GM18951 (cell line): Measurements from ENCODE around the gene PIP4K2A.
"Not testable (repeated sequence)": the region's sequence is repeated elsewhere in the genome, so short reads cannot be mapped to it uniquely, and the experiment has no call there.

Experiments
- POLR2A ChIP-seq: IDR thresholded peaks from 4 replicates; pipeline ENCODE4 v1.6.1; 2011; ENCODE audit warnings: mild to moderate bottlenecking; ENCODE audit not compliant: insufficient read length, insufficient read depth; ENCODE audit errors: extremely low read depth
- in situ Hi-C: fragments of 300-500 bp; cut with MboI; formaldehyde crosslinking; loops from one replicate; pipeline ENCODE4 v1.12.0; 2022; ENCODE audit warnings: low sequenced_read_pairs, mixed read lengths, inconsistent platforms; ENCODE audit not compliant: unreplicated experiment

The PIP4K2A gene

DNA sequence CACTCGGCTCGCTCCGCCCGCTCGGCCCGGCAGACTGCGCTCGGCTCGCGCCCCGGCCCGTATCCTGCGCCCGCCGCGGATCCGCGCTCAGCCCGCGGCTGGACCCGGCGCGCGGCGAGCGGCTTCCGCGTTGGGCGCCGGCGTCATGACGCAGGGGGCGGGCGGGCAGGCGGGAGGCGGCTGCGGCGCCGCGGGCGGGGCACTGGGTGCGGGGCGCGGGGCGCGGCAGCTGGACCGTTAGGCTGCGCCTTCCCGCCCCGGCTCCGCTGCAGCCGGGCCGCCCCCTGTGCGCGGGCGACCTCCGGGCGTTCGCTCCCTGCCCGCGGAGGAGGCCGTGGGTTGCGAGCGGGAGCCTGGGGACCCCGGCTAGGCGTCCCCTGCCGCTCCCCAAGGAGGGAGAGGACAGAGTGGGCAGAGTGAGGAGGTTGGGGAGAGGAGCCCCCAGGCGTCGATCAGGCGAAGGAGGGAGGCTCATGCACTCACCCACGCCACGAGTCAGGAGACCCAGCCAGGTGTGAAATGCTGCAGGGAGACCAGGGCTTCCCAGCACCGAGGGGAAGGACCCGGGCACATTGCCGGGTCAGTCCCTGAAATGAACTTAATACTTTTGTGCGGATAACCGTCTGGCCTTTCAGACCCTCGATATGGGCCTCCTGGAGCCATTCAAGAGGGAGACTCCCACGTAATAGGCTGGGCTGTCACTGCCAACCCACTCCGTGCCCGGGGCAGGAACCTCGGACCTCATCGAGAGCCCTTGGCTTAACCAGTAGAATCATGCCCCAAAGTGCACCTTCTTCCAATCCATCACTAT lies at the start of gene PIP4K2A:
TSS of gene PIP4K2A (minus strand) at position 100 of the 811 bp plus-strand sequence. CDS start 252 bp downstream, outside the sequence.
- peak; percentile 91 for TF ChIP-seq POLR2A
- in situ Hi-C loops: no loop called here

DNA sequence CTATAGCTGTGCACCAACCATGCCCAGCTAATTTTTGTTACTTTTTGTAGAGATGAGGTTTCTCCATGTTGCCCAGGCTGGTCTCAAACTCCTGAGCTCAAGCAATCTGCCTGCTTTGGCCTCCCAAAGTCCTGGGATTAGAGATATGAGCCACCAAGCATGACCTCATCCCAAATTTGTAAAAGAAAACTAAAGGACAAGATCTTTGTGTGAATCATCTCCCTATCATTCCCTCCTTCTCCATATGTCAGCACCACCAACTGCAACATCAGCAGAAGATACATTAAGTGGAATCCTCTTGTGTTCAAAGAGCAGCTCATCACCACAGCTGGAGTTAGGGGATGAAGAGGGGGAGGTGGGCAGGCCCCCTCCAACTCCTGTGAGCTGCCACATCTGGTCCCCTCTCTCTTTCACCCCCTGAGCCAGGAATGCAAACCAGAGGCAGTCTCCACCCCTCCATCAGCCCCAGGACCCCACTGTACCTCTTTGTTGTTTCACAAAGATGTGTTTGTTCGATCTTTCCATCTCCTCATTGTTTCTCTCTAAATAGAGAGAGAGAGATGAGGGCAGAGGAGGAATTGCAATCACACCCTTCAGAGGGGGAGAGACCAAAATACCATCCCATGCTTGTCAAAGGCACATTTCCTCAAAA lies 47.3 kb upstream of the PIP4K2A start:
- in situ Hi-C loops: no loop called here

DNA sequence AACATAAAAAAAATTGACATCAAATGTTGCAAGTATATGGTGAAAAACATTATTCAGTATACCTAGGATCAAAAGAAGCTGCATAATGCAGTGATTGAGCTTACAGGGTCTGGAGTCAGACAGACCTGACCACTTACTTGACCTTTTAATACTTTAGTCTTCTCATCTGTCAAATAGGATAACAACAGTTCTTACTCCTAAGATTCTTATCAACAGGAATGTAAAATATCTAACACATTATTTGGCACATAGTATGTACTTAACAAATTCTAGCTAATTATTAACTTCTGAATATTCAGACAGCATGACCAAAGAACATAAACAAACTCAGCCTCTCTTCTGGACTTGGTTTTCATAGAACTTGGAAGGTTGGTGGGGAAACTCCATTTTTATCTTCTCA lies 45.6 kb upstream of the PIP4K2A start:
- in situ Hi-C loops: no loop called here
- TF ChIP-seq POLR2A: no peak

More for the DNA sequence above, 47.3 kb upstream of the PIP4K2A start:
- no peak for TF ChIP-seq POLR2A

DNA sequence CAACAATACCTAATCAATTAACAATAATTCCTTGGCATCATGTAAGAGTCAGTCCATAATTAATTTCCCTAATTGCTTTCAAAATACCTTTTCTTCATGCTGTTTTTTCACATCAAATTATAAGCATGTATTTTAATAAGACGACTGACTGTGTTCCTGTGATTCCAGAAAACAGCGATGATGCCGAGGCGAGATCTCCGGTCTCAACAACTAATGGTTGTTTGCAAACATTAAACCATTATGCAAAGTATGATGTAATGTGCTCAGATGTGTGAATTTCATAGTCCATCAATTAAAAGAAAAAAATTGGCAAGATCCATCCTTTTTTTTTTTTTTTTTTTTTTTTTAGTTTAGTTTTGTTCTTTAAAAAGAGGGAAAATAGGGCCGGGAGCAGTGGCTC lies 44.5 kb upstream of the PIP4K2A start:
- in situ Hi-C loops: no loop called here
- no peak for TF ChIP-seq POLR2A

DNA sequence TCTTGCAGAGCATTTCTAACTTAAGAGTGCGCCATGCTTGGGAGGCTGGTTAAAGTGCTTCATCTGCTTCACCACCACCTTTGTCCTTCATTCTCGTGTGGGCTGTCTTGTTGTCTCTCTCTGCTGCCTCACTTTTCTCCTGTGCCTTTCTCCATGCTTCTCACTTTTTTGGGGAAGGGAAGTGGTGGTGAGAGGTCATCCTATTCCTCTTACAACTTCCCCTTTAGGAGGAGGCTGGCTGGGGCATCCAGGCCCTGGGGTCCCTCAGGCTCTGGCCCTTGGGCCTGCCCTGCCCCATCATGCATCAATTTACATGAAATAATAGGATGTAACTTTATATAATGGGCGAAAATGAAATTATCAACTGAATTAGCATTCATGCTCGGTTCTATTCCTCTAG lies 39.9 kb upstream of the PIP4K2A start:
- TF ChIP-seq POLR2A: no peak
- in situ Hi-C loops: no loop called here

DNA sequence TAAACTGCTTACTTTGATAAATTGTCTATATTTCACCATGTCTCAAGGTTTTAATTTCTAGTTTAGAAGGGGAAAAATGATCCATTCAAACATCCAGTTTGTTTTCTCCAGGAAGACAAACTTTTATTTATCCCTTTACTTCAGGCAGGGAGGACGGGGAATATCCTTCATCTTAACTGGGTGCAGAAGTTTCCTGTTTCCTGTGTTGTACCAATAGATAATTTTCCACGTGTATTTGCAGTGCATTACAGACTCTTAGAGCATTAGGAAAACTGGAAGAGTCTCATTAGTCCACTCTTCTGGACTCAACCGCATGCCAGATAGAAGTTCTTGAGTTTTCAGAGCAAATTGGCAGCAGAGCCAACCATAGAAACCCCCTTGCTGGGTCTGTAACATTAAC lies 39.4 kb upstream of the PIP4K2A start:
- in situ Hi-C loops: no loop called here
- TF ChIP-seq POLR2A: no peak

DNA sequence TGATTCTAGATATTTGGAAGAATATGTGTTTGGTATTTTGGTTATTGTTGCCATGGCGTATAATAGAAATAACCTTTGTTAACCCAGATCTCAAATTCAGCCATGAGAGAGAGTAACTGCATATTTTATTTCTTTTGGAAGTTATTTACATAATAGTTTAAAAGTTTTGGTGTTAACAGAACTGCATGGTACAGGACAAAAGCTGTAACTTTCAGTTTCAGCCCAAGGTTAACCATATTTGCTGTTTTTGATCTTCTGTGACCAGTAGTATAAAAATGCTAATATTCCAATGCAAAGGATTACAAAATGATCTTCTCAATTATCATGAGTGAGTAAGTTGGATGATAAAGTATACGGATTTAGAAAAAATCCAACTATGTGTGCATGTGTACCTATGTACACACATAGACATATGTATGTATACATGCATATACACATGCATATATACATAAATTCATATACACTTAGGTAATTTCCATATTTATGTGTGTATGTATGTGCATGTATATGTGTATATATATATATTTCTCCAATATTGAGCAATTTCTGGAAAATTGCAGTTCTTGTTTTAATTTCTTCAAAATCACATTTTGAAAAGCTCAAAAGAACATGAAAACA lies 38.0 kb upstream of the PIP4K2A start:
- TF ChIP-seq POLR2A: no peak
- in situ Hi-C loops: no loop called here

DNA sequence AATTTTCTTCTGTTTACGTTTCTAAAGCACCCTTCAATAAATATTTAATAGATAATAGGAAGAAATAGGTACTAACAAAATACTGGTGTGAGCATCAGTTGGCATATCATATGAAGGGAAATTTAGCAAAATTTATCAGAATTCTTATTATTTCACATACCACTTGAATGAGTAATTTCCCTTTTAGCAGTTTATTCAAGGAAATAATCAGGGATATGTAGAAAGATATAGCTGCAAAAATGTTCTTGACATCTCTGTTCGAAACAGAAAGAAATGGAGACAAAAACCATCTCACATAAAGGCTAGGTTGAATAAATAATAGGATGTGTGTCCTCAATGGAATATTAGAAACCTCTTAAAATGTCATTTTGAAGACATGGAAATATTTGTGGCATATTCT lies 35.8 kb upstream of the PIP4K2A start:
- in situ Hi-C loops: no loop called here
- no peak for TF ChIP-seq POLR2A

DNA sequence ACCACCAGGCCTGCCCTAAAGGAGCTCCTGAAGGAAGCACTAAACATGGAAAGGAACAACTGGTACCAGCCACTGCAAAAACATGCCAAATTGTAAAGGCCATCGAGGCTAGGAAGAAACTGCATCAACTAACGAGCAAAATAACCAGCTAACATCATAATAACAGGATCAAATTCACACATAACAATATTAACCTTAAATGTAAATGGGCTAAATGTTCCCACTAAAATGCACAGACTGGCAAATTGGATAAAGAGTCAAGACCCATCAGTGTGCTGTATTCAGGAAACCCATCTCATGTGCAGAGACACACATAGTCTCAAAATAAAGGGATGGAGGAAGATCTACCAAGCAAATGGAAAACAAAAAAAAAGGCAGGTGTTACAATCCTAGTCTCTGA lies 30.5 kb upstream of the PIP4K2A start:
- in situ Hi-C loops: not testable (repeated sequence)

DNA sequence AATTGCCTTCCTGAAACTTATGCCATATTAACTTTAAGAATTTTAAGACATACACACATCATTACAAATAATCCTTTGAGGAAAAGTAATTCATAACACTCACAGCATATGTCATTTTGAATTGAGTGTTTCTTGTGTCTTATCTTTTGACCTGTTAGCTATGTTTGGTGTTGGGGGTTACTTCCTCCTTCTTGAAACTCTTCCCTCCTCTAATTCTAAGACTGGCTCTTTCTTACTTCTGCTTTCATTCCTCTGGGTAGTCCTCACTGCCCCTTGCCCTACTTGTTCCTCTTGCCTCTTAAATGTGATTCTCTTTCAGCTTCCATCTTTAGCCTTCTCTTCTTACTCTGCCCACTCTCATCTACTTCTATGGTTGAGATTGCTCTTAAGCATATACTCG lies 28.3 kb upstream of the PIP4K2A start:
- TF ChIP-seq POLR2A: no peak
- in situ Hi-C loops: no loop called here

DNA sequence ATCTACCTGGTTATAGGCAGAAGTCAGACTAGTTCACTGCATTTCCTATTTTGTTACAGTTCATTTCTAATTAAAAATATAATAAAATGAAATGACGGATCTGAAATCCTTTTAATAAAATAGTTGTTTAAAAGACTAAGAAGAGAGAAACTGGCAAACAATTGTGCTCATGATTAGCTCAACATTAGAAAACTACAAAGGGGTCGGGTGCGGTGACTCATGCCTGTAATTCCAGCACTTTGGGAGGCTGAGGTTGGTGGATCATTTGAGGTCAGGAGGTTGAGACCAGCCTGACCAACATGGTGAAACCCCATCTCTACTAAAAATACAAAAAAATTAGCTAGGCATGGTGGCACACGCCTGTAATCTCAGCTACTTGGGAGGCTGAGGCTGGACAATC lies 27.3 kb upstream of the PIP4K2A start:
- in situ Hi-C loops: not testable (repeated sequence)

DNA sequence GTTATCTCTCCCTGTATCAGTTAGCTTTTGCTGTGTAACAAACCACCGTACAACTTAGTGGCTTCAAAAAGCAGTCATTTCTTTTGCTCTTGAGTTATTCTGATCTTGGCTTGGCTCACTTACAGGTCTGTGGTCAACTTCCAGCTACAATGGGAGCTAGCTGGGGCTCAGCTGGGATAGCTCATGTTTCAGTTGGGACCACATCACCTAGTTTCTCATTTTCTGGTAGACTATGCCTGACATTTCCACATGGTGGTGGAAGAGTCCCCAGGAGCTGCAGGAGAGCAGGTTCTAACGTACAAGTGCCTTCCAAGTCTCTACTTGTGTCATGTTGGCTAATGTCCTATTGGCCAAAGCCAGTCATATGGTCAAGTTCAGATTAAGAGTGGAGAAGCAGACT lies 25.8 kb upstream of the PIP4K2A start:
- in situ Hi-C loops: no loop called here
- no peak for TF ChIP-seq POLR2A

DNA sequence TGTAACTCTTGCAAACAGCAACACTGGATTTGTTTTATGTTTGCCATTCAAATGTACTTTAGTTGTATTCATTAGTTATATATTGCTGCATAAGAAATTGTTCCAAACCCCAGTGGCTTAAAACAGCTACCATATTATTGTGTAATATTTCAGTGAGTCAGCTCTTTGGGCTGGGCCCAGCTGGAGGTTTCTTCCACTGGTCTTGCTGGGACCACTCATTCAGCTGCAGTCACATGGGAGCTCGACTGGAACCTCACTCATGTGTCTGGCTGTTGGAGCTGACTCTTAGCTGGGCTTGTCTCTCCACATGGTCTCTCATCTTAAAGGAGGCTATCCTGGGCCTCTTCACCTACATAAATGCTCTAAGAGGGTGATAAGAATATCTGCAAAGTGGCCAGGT lies 23.2 kb upstream of the PIP4K2A start:
- no peak for TF ChIP-seq POLR2A
- in situ Hi-C loops: no loop called here

DNA sequence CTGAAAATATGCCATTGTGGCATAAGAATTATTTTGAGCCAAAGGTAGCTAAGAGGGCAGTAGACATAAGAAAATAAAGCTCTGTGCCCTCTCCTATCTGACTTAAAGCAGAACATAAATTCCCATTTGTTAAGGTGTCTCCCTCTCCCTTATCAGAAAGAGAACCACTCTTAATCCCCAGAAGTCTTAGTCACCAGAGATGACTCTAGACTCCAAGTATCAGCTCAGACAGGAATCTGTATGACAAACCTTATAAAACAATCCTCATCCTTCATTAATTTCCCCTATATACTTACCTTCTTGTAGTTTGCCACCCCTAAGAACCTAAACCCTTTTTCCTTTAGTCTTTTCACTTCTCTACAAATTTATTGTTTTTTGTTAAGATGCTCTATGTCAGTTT lies 21.8 kb upstream of the PIP4K2A start:
- no peak for TF ChIP-seq POLR2A
- in situ Hi-C loops: no loop called here
